Body of pancreas (tissue), 4 donors: ENCODE results near the gene GANAB.

Experiments used
- CTCF ChIP-seq, 7 experiments: fragments of 450-650 bp in 4 of 7; fragments of 200-600 bp in 3 of 7; sonication (generic) in 3 of 7; IDR thresholded peaks; one replicate each; pipeline ENCODE4 v1.5.1; 2016 to 2019; ENCODE audit warnings: antibody characterized with exemption in 7 of 7
- POLR2A ChIP-seq, 3 donors: fragments of 450-650 bp; IDR thresholded peaks; one replicate each; pipeline ENCODE4 v1.6.1; 2016; ENCODE audit warnings: antibody characterized with exemption in 3 of 3, mild to moderate bottlenecking in 2 of 3

GRCh38 chr11:62677714-62678113 lies 31.3 kb upstream of the GANAB start:
- TF ChIP-seq CTCF (IDR thresholded peaks at IDR 0.05) (no peak), POLR2A (IDR thresholded peaks at IDR 0.05) (no peak)
